HepG2 (cell line): Measurements from ENCODE around the gene GNG7. TPM values are rescaled to one million over a fixed set of nuclear protein-coding genes. Genes with fewer than 3 reads are reported as not detected.

Source experiments
- ETV5 ChIP-seq: IDR thresholded peaks from 2 replicates; pipeline ENCODE4 v1.6.1; 2018; ENCODE audit warnings: missing biosample characterization, missing genetic modification reagents, inconsistent platforms, borderline replicate concordance
- FOXM1 ChIP-seq: sonication (generic); formaldehyde crosslinking; IDR thresholded peaks from 2 replicates; pipeline ENCODE4 v1.5.0; 2020; ENCODE audit warnings: missing genetic modification reagents
- GATAD1 ChIP-seq: IDR thresholded peaks from 2 replicates; pipeline ENCODE4 v1.6.1; 2016; ENCODE audit warnings: missing genetic modification reagents, missing compliant biosample characterization
- MAFF ChIP-seq: IDR thresholded peaks from 2 replicates; pipeline ENCODE4 v1.6.1; 2011; ENCODE audit warnings: low read depth, low read length, improper control_type of control experiment
- MAFK ChIP-seq, 2 experiments: IDR thresholded peaks in 1 of 2; conservative IDR thresholded peaks in 1 of 2; 2 replicates each; pipeline ENCODE4 v1.6.1; 2011; ENCODE audit warnings: improper control_type of control experiment in 2 of 2, low read length in 2 of 2
- RELA ChIP-seq: sonication (generic); formaldehyde crosslinking; IDR thresholded peaks from 2 replicates; pipeline ENCODE4 v1.4.0; 2020; ENCODE audit warnings: missing genetic modification reagents
- RORA ChIP-seq: sonication (generic); formaldehyde crosslinking; IDR thresholded peaks from 2 replicates; pipeline ENCODE4 v1.5.0; 2020; ENCODE audit warnings: mild to moderate bottlenecking, missing genetic modification reagents, moderate library complexity
- SNRNP70 ChIP-seq: fragments of 200-400 bp; formaldehyde crosslinking; IDR thresholded peaks from 2 replicates; pipeline ENCODE4 v1.6.1; 2017; ENCODE audit warnings: mild to moderate bottlenecking, low read depth, low read length, moderate library complexity
- TSC22D2 ChIP-seq: sonication (generic); formaldehyde crosslinking; IDR thresholded peaks from 2 replicates; pipeline ENCODE4 v1.5.1; 2020; ENCODE audit warnings: missing genetic modification reagents, mild to moderate bottlenecking, borderline replicate concordance
- YEATS4 ChIP-seq: sonication (generic); formaldehyde crosslinking; IDR thresholded peaks from 2 replicates; pipeline ENCODE4 v1.4.0; 2020; ENCODE audit warnings: missing genetic modification reagents, borderline replicate concordance
- ZBTB20 ChIP-seq: sonication (generic); formaldehyde crosslinking; IDR thresholded peaks from 2 replicates; pipeline ENCODE4 v1.8.1; 2023; ENCODE audit warnings: missing genetic modification reagents, low read depth, mild to moderate bottlenecking, borderline replicate concordance
- ZEB1 ChIP-seq: IDR thresholded peaks from 2 replicates; pipeline ENCODE4 v1.6.1; 2012; ENCODE audit warnings: mild to moderate bottlenecking, low read depth, inconsistent platforms; ENCODE audit not compliant: insufficient replicate concordance
- ZMYM3 ChIP-seq: sonication (generic); formaldehyde crosslinking; IDR thresholded peaks from 2 replicates; pipeline ENCODE4 v1.5.1; 2020; ENCODE audit warnings: mild to moderate bottlenecking, missing genetic modification reagents
- ZNF441 ChIP-seq: sonication (generic); formaldehyde crosslinking; IDR thresholded peaks from 2 replicates; pipeline ENCODE4 v1.7.0; 2021; ENCODE audit warnings: missing genetic modification reagents, borderline replicate concordance
- ZNF773 ChIP-seq: sonication (generic); formaldehyde crosslinking; IDR thresholded peaks from 2 replicates; pipeline ENCODE4 v1.4.0; 2020; ENCODE audit warnings: missing genetic modification reagents, borderline replicate concordance
- ZNF816 ChIP-seq: sonication (generic); formaldehyde crosslinking; IDR thresholded peaks from 2 replicates; pipeline ENCODE4 v1.8.0; 2022; ENCODE audit warnings: missing genetic modification reagents, mild to moderate bottlenecking, borderline replicate concordance
- ZNF878 ChIP-seq: sonication (generic); formaldehyde crosslinking; IDR thresholded peaks from 2 replicates; pipeline ENCODE4 v1.8.1; 2023; ENCODE audit warnings: mild to moderate bottlenecking, missing genetic modification reagents, moderate library complexity
- ZSCAN22 ChIP-seq: sonication (generic); formaldehyde crosslinking; IDR thresholded peaks from 2 replicates; pipeline ENCODE4 v1.4.0; 2020; ENCODE audit warnings: mild to moderate bottlenecking, missing genetic modification reagents
- ZSCAN30 ChIP-seq: sonication (generic); formaldehyde crosslinking; IDR thresholded peaks from 2 replicates; pipeline ENCODE4 v1.5.0; 2020; ENCODE audit warnings: mild to moderate bottlenecking, missing genetic modification reagents
- polyA plus RNA-seq, 8 experiments: library from polyadenylated mRNA; depleted of rRNA in 3 of 8; stranded (reverse) in 7 of 8; unstranded in 1 of 8; fragments of >200 nt; fragmentation: Illumina TruSeq in 4 of 8; extraction: Trizol in 4 of 8; gene quantifications; 2 replicates each; pipeline versions ENCODE4 v1.2.1 to v1.2.3, GENCODE V29; 2011 to 2016; ENCODE audit warnings: low read depth in 4 of 8, missing spikeins in 1 of 8, mixed read lengths in 1 of 8; ENCODE audit not compliant: insufficient read depth in 1 of 8
- total RNA-seq, 5 experiments: library from RNA; depleted of rRNA; stranded (reverse); fragments of >200 nt; fragmentation: Illumina TruSeq; extraction: Trizol; gene quantifications; 2 replicates each; pipeline ENCODE4 v1.2.3, GENCODE V29; 2016; ENCODE audit warnings: low read depth in 1 of 5
- TF ChIP-seq, protein P1 (sequence below): sonication (generic); formaldehyde crosslinking; IDR thresholded peaks from 2 replicates; pipeline ENCODE4 v1.5.0; 2020; ENCODE audit warnings: missing genetic modification reagents
- TF ChIP-seq, protein P2 (sequence below): sonication (generic); formaldehyde crosslinking; IDR thresholded peaks from 2 replicates; pipeline ENCODE4 v1.4.0; 2020; ENCODE audit warnings: low read depth, mild to moderate bottlenecking, missing genetic modification reagents
- TF ChIP-seq, protein P3 (sequence below): IDR thresholded peaks from 2 replicates; pipeline ENCODE4 v1.6.1; 2016; ENCODE audit warnings: missing genetic modification reagents, missing compliant biosample characterization
- TF ChIP-seq, protein P4 (sequence below): sonication (generic); formaldehyde crosslinking; IDR thresholded peaks from 2 replicates; pipeline ENCODE4 v1.5.1; 2020; ENCODE audit warnings: mild to moderate bottlenecking, missing genetic modification reagents, moderate library complexity
- TF ChIP-seq, protein P5 (sequence below): sonication (generic); formaldehyde crosslinking; IDR thresholded peaks from 2 replicates; pipeline ENCODE4 v1.8.0; 2022; ENCODE audit warnings: missing genetic modification reagents, mild to moderate bottlenecking, borderline replicate concordance

Gene GNG7
- total and polyA plus RNA-seq, 2 of the 13 experiments (the other 11 are each of a cell fraction or from before 2014, with no cell fraction given): 1.4 to 3.3 TPM

DNA sequence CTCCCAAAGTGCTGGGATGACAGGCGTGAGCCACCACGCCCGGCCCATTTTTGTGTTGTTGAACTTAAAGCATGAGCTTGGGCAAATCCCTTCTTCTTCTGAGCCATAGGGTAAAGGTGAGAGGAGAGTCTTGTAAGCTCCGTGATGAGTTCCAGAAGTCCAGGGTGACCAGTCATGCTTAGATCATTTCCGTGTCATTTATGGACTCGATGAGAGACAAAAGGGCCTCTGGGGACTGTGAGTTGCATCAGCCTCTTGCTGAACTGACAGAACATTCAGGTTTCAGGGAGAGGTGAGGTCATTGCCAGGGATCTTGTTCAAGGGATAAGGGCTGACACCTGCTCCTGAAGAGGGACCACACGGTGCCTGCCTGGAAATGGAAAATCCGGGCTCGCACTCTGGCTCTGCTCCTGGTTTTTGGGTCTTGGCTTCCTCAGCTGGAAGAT lies 173.0 kb downstream of the GNG7 start (continued):
- TF ChIP-seq ZMYM3: no peak
- no peak for TF ChIP-seq ZNF878
- TF ChIP-seq, protein P1, sequence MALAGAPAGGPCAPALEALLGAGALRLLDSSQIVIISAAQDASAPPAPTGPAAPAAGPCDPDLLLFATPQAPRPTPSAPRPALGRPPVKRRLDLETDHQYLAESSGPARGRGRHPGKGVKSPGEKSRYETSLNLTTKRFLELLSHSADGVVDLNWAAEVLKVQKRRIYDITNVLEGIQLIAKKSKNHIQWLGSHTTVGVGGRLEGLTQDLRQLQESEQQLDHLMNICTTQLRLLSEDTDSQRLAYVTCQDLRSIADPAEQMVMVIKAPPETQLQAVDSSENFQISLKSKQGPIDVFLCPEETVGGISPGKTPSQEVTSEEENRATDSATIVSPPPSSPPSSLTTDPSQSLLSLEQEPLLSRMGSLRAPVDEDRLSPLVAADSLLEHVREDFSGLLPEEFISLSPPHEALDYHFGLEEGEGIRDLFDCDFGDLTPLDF (CRISPR knock-in tag): no peak
- no peak for TF ChIP-seq ZNF816 (CRISPR knock-in tag)
- no peak for TF ChIP-seq RELA
- TF ChIP-seq, protein P2, sequence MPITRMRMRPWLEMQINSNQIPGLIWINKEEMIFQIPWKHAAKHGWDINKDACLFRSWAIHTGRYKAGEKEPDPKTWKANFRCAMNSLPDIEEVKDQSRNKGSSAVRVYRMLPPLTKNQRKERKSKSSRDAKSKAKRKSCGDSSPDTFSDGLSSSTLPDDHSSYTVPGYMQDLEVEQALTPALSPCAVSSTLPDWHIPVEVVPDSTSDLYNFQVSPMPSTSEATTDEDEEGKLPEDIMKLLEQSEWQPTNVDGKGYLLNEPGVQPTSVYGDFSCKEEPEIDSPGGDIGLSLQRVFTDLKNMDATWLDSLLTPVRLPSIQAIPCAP (CRISPR knock-in tag): no peak
- TF ChIP-seq ZNF773: no peak
- peak; percentile 61; the same call in 1 of the 2 replicates for TF ChIP-seq MAFF
- TF ChIP-seq MAFK (conservative IDR thresholded peaks at IDR 0.05 in 1 of 2, IDR thresholded peaks at IDR 0.05 in 1 of 2; ENCODE audit: low read length in 2 of 2): peak in 1 of 2 experiments; percentile 21; a peak in 1 of 4 replicates
- TF ChIP-seq ZNF441 (CRISPR knock-in tag): 0 out of 2 replicates have a peak, but pooled peaks have one; percentile 49
- no peak for TF ChIP-seq FOXM1 (CRISPR knock-in tag)
- no peak for TF ChIP-seq ZBTB20 (CRISPR knock-in tag)
- no peak for TF ChIP-seq SNRNP70
- no peak for TF ChIP-seq GATAD1 (CRISPR knock-in tag)
- no peak for TF ChIP-seq ZSCAN30 (CRISPR knock-in tag)
- TF ChIP-seq, protein P3, sequence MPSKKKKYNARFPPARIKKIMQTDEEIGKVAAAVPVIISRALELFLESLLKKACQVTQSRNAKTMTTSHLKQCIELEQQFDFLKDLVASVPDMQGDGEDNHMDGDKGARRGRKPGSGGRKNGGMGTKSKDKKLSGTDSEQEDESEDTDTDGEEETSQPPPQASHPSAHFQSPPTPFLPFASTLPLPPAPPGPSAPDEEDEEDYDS (CRISPR knock-in tag): 0 out of 2 replicates have a peak, but pooled peaks have one; percentile 20
- TF ChIP-seq, protein P4, sequence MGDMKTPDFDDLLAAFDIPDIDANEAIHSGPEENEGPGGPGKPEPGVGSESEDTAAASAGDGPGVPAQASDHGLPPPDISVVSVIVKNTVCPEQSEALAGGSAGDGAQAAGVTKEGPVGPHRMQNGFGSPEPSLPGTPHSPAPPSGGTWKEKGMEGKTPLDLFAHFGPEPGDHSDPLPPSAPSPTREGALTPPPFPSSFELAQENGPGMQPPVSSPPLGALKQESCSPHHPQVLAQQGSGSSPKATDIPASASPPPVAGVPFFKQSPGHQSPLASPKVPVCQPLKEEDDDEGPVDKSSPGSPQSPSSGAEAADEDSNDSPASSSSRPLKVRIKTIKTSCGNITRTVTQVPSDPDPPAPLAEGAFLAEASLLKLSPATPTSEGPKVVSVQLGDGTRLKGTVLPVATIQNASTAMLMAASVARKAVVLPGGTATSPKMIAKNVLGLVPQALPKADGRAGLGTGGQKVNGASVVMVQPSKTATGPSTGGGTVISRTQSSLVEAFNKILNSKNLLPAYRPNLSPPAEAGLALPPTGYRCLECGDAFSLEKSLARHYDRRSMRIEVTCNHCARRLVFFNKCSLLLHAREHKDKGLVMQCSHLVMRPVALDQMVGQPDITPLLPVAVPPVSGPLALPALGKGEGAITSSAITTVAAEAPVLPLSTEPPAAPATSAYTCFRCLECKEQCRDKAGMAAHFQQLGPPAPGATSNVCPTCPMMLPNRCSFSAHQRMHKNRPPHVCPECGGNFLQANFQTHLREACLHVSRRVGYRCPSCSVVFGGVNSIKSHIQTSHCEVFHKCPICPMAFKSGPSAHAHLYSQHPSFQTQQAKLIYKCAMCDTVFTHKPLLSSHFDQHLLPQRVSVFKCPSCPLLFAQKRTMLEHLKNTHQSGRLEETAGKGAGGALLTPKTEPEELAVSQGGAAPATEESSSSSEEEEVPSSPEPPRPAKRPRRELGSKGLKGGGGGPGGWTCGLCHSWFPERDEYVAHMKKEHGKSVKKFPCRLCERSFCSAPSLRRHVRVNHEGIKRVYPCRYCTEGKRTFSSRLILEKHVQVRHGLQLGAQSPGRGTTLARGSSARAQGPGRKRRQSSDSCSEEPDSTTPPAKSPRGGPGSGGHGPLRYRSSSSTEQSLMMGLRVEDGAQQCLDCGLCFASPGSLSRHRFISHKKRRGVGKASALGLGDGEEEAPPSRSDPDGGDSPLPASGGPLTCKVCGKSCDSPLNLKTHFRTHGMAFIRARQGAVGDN (CRISPR knock-in tag): peak; percentile 24; the same call in 1 of the 2 replicates
- no peak for TF ChIP-seq RORA (CRISPR knock-in tag)
- no peak for TF ChIP-seq ZEB1
- TF ChIP-seq YEATS4 (CRISPR knock-in tag): no peak
- TF ChIP-seq TSC22D2 (CRISPR knock-in tag): no peak
- peak; percentile 71; the same call in 1 of the 2 replicates for TF ChIP-seq ETV5 (CRISPR knock-in tag)
- TF ChIP-seq, protein P5, sequence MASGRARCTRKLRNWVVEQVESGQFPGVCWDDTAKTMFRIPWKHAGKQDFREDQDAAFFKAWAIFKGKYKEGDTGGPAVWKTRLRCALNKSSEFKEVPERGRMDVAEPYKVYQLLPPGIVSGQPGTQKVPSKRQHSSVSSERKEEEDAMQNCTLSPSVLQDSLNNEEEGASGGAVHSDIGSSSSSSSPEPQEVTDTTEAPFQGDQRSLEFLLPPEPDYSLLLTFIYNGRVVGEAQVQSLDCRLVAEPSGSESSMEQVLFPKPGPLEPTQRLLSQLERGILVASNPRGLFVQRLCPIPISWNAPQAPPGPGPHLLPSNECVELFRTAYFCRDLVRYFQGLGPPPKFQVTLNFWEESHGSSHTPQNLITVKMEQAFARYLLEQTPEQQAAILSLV (CRISPR knock-in tag): no peak
- TF ChIP-seq ZSCAN22 (CRISPR knock-in tag): no peak
